Measurements from ENCODE around the gene SERPINA9. TPM values are rescaled to one million over a fixed set of nuclear protein-coding genes. Genes with fewer than 3 reads are reported as not detected.
A peak's percentile ranks its signal among the peaks of the same experiment; 100 is the strongest.

The SERPINA9 gene
- total RNA-seq, 1 donor from 2014 or later, result not detected

DNA sequence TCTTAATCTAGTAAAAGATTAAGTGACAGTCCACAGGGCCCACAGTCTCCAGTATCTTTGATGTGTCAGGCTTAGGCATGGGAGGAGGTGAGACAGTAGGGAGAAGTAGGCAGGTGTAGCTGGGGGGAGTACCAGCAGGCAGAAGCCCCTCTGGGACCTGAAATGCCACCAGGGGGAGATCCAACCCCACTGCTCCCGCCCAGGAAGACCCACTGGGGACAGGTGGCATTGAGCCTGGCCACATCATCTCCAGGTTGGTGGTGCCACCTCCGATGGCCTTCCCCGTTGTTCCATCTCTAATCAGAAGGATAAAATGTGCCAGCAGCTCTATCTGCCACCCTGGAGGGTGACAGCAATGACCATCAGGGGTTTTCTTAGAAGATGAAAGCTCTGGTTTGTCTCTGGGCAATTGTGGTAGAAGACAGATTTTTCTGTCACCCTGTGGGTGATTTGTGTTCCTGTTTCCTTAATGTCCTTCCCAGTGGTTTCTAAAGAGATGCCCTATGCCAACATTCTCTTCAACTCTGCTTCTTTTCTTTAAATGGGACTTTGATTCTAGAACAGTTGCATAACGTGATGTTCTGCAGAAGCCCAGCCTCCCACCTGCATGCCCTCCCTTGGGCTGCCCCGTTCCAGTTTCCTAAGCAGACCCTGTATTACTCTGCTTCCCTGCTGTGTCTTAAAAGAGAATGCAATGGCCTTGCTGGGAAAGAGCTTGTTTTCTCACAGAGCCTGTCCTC is 45.5 kb upstream of the SERPINA9 start:
- no peaks in the 10 kb centered on the region for H3K36me3 Mint-ChIP-seq (ENCODE audit: unreplicated experiment)

GRCh38 chr14:94517641-94518257 is 41.8 kb upstream of the SERPINA9 start:
- H3K4me3 Mint-ChIP-seq (ENCODE audit: unreplicated experiment), result no peak overlapping the region
- peaks cover 12% of the 10 kb centered on the region for H3K27me3 Mint-ChIP-seq (ENCODE audit: unreplicated experiment)
- no peak overlapping the region for H3K27ac Mint-ChIP-seq (ENCODE audit: unreplicated experiment)
- no peaks in the 10 kb centered on the region for H3K9me3 Mint-ChIP-seq (ENCODE audit: unreplicated experiment)
- no peaks in the 10 kb centered on the region for H3K36me3 Mint-ChIP-seq (ENCODE audit: unreplicated experiment)
- peak; percentile 67 for DNase-seq (ENCODE audit: extremely low spot score, unreplicated experiment)
- no peak for TF ChIP-seq CTCF (IDR thresholded peaks at IDR 0.05)
- H3K4me1 Mint-ChIP-seq (ENCODE audit: unreplicated experiment), result peaks cover 2% of the 10 kb centered on the region

More for the DNA sequence above, 45.5 kb upstream of the SERPINA9 start:
- Mint-ChIP-seq H3K9me3 (ENCODE audit: unreplicated experiment) (no peaks in the 10 kb centered on the region), H3K4me1 (ENCODE audit: unreplicated experiment) (peaks cover 2% of the 10 kb centered on the region), H3K27ac (ENCODE audit: unreplicated experiment) (no peak overlapping the region), H3K27me3 (ENCODE audit: unreplicated experiment) (peaks cover 28% of the 10 kb centered on the region), H3K4me3 (ENCODE audit: unreplicated experiment) (no peak overlapping the region)
- peak; percentile 76 for DNase-seq (ENCODE audit: extremely low spot score, unreplicated experiment)
- TF ChIP-seq CTCF (IDR thresholded peaks at IDR 0.05), result no peak

GRCh38 chr14:94517248-94517640 is 41.2 kb upstream of the SERPINA9 start:
- H3K4me3 Mint-ChIP-seq (ENCODE audit: unreplicated experiment), result no peak overlapping the region
- TF ChIP-seq CTCF (IDR thresholded peaks at IDR 0.05), result no peak
- no peaks in the 10 kb centered on the region for H3K36me3 Mint-ChIP-seq (ENCODE audit: unreplicated experiment)
- peaks cover 12% of the 10 kb centered on the region for H3K27me3 Mint-ChIP-seq (ENCODE audit: unreplicated experiment)
- H3K4me1 Mint-ChIP-seq (ENCODE audit: unreplicated experiment), result peaks cover 2% of the 10 kb centered on the region
- H3K9me3 Mint-ChIP-seq (ENCODE audit: unreplicated experiment), result no peaks in the 10 kb centered on the region
- H3K27ac Mint-ChIP-seq (ENCODE audit: unreplicated experiment), result no peak overlapping the region
- DNase-seq (ENCODE audit: extremely low spot score, unreplicated experiment), result peak; percentile 32

DNA sequence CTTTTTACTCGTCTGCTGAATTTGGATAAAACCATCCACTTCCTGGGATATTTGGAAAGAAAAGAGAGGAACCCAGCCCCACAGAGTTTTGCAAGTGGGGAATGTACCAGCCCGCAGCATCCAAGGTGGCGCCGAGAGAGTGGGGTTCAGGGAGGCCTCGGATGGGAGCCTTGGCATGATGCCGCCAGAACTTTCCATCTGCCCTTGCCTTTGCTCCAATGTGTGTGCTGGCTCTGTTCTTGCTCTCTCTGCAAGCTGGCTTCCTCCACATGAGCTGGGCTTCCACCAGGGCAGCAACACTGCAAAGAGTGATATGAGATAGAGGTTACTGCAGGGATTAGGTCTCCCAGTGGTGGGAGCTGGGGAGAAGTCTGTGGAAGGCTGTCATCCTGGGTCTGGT is 39.9 kb upstream of the SERPINA9 start:
- no peak overlapping the region for H3K27ac Mint-ChIP-seq (ENCODE audit: unreplicated experiment)
- H3K4me1 Mint-ChIP-seq (ENCODE audit: unreplicated experiment), result peaks cover 2% of the 10 kb centered on the region
- no peak for TF ChIP-seq CTCF (IDR thresholded peaks at IDR 0.05)

DNA sequence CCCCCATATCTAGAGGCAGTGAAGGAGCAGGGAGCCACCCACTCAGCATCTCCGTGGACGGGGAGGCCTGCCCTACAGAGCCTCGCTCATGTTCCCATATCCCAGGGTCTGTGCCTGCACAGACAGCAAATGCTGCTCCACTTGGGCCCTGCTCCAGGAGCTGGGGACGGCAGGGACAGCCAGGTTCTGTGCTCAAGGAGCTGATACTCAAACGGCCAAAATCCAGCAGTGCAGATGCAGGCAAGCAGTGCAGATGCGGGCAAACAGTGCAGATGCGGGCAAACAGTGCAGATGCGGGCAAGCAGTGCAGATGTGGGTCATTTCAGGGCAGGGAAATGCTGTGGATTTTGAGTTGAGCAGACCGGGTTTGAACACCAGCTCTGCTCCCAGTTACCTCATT is 39.4 kb upstream of the SERPINA9 start:
- peaks cover 10% of the 10 kb centered on the region for H3K27me3 Mint-ChIP-seq (ENCODE audit: unreplicated experiment)
- no peak overlapping the region for H3K4me3 Mint-ChIP-seq (ENCODE audit: unreplicated experiment)
- no peaks in the 10 kb centered on the region for H3K9me3 Mint-ChIP-seq (ENCODE audit: unreplicated experiment)
- no peaks in the 10 kb centered on the region for H3K36me3 Mint-ChIP-seq (ENCODE audit: unreplicated experiment)
- peaks cover 2% of the 10 kb centered on the region for H3K4me1 Mint-ChIP-seq (ENCODE audit: unreplicated experiment)
- TF ChIP-seq CTCF (IDR thresholded peaks at IDR 0.05), result no peak
- no peak overlapping the region for H3K27ac Mint-ChIP-seq (ENCODE audit: unreplicated experiment)
- peak; percentile 81 for DNase-seq (ENCODE audit: extremely low spot score, unreplicated experiment)

More for the DNA sequence above, 39.9 kb upstream of the SERPINA9 start:
- Mint-ChIP-seq H3K27me3 (ENCODE audit: unreplicated experiment) (peaks cover 10% of the 10 kb centered on the region), H3K4me3 (ENCODE audit: unreplicated experiment) (no peak overlapping the region), H3K9me3 (ENCODE audit: unreplicated experiment) (no peaks in the 10 kb centered on the region), H3K36me3 (ENCODE audit: unreplicated experiment) (no peaks in the 10 kb centered on the region)
- no peak for DNase-seq (ENCODE audit: extremely low spot score, unreplicated experiment)
